Type B pancreatic cell (in vitro differentiated cells): Measurements from ENCODE around the gene GALNT13. TPM values are rescaled to one million over a fixed set of nuclear protein-coding genes. Genes with fewer than 3 reads are reported as not detected.
A peak's percentile ranks its signal among the peaks of the same experiment; 100 is the strongest.

ENCODE experiments used
- DNase-seq: peaks from one replicate; pipeline ENCODE4 v3.0.0; 2021; ENCODE audit warnings: mixed read lengths; ENCODE audit not compliant: unreplicated experiment; ENCODE audit errors: extremely low spot score
- H3K27ac Mint-ChIP-seq: 2 replicates; pipeline ENCODE4 v1.8.0; 2021; ENCODE audit warnings: mild to moderate bottlenecking, mixed read lengths
- H3K27me3 Mint-ChIP-seq: 2 replicates; pipeline ENCODE4 v1.8.0; 2021; ENCODE audit warnings: mixed read lengths
- H3K36me3 Mint-ChIP-seq: 2 replicates; pipeline ENCODE4 v1.8.0; 2021; ENCODE audit warnings: mixed read lengths
- H3K4me1 Mint-ChIP-seq: one replicate; pipeline ENCODE4 v1.8.0; 2021; ENCODE audit warnings: mixed read lengths; ENCODE audit not compliant: unreplicated experiment
- H3K4me3 Mint-ChIP-seq: 2 replicates; pipeline ENCODE4 v1.8.0; 2021; ENCODE audit warnings: mild to moderate bottlenecking, mixed read lengths
- H3K9me3 Mint-ChIP-seq: 2 replicates; pipeline ENCODE4 v1.8.0; 2021; ENCODE audit warnings: mixed read lengths
- total RNA-seq: library from RNA; stranded (reverse); gene quantifications from 2 replicates; pipeline ENCODE4 v1.2.1, GENCODE V29; 2021; ENCODE audit warnings: low replicate concordance
- TF ChIP-seq, protein P1 (sequence below): fragments of 200-600 bp; sonication (generic); conservative IDR thresholded peaks from 2 replicates; pipeline ENCODE4 v1.5.0; 2021; ENCODE audit warnings: antibody characterized with exemption, mild to moderate bottlenecking

GALNT13 gene
- total RNA-seq, 1 donor from 2014 or later = 5.9 TPM

DNA sequence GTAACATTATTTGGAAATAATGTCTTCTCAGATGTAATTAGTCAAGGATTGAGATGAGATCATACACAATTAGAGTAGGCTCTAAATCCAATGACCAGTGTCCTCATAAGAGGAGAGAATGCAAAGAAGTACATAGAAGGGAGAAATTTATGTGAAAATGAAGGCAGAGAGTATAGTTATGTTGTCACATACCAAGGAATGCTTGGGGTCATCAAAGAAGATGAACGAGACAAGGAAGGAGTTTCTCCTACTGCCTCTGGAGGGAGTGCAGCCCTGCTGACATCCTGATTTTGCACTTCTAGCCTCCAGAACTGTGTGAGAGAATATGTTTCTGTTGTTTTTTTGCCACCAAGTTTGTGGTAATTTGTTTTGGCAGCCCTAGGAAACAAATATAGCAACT lies 100.1 kb downstream of the GALNT13 start:
- DNase-seq = no peak
- TF ChIP-seq, protein P1, sequence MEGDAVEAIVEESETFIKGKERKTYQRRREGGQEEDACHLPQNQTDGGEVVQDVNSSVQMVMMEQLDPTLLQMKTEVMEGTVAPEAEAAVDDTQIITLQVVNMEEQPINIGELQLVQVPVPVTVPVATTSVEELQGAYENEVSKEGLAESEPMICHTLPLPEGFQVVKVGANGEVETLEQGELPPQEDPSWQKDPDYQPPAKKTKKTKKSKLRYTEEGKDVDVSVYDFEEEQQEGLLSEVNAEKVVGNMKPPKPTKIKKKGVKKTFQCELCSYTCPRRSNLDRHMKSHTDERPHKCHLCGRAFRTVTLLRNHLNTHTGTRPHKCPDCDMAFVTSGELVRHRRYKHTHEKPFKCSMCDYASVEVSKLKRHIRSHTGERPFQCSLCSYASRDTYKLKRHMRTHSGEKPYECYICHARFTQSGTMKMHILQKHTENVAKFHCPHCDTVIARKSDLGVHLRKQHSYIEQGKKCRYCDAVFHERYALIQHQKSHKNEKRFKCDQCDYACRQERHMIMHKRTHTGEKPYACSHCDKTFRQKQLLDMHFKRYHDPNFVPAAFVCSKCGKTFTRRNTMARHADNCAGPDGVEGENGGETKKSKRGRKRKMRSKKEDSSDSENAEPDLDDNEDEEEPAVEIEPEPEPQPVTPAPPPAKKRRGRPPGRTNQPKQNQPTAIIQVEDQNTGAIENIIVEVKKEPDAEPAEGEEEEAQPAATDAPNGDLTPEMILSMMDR = peak; percentile 26
- H3K27me3 Mint-ChIP-seq = no peaks in the 10 kb centered on the region
- H3K4me1 Mint-ChIP-seq = no peaks in the 10 kb centered on the region
- no peaks in the 10 kb centered on the region for H3K9me3 Mint-ChIP-seq
- H3K27ac Mint-ChIP-seq = no peak overlapping the region
- no peak overlapping the region for H3K4me3 Mint-ChIP-seq
- no peaks in the 10 kb centered on the region for H3K36me3 Mint-ChIP-seq

DNA sequence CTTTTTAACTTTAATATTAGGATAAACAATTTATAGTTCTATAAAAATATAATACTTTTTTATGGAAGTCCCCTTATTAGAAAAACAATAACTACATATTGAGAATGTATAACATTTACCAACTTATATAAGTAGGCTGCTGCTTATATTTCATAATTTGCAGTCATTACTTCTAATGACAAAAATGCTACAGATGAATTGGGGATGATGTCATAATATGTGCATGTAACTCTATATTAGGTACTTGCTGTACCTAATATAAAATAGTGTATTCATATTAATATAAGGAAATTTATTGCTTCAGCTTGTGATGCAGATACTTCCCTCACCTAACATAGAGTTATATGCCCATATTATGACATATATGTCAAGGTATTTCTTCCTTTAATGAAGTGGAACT lies 100.7 kb downstream of the GALNT13 start:
- Mint-ChIP-seq H3K36me3 (no peaks in the 10 kb centered on the region), H3K4me3 (no peak overlapping the region), H3K9me3 (no peaks in the 10 kb centered on the region), H3K27ac (no peak overlapping the region), H3K27me3 (no peaks in the 10 kb centered on the region), H3K4me1 (no peaks in the 10 kb centered on the region)
- TF ChIP-seq, protein P1 = no peak
- no peak for DNase-seq

DNA sequence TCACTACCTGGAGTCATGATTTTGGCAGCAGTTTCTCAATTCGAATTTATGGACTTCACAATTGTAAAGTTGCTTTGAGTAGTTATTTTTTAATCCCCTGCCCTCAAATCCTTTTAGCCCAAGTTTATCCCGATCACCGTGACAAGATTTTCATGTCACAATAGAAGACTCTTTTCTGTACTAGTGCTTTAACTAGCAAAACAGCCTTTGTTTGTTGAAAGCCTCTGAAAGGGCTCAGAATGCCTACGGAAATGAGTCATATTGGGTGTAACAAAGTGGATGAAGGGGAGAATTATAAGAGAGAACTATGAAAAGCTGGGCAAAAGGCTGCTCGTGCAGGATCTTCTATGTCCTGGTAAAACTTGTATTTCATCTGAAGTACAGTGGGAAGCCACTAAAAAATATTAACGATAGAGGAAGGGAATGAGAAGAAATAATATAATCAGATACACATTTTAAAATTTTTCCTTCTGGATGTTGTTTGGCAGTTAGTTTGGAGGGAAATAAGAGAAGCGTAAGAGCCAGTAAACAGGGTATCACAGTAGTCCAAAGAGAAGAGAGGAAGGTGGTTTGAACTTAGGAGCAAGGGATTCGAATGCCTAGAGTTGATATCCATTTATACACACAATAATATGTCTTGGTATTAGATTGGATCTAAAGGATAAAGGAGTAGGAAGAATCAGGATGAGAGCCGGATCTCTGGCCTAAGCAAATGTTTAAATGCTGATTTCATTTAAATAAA lies 114.9 kb downstream of the GALNT13 start:
- no peaks in the 10 kb centered on the region for H3K9me3 Mint-ChIP-seq
- H3K36me3 Mint-ChIP-seq = no peaks in the 10 kb centered on the region
- H3K4me1 Mint-ChIP-seq = no peaks in the 10 kb centered on the region
- H3K27me3 Mint-ChIP-seq = no peaks in the 10 kb centered on the region
- TF ChIP-seq, protein P1 = no peak
- DNase-seq = no peak
- H3K27ac Mint-ChIP-seq = no peak overlapping the region
- no peak overlapping the region for H3K4me3 Mint-ChIP-seq

DNA sequence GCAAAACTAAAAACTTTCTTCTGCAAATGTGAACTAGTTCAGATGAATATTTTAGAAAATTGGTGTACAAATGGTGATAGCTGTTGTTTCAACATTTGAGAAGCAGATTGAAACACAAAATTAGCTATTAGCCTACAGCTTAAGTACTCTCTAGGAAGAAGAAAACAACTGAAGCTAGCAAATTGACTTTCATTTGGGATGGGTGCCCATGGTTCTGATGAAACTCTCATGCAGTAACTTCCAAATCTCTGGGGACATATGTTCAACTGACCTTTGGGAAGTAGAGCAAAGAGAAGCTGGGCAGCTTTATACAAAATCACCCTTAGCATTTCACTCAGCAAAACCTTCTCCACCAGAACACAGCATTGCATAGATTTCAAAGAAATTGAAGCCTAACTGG lies 119.0 kb downstream of the GALNT13 start:
- TF ChIP-seq, protein P1 = no peak
- Mint-ChIP-seq H3K4me1 (no peaks in the 10 kb centered on the region), H3K9me3 (no peaks in the 10 kb centered on the region), H3K27ac (no peak overlapping the region), H3K4me3 (no peak overlapping the region), H3K27me3 (no peaks in the 10 kb centered on the region), H3K36me3 (no peaks in the 10 kb centered on the region)
- no peak for DNase-seq

DNA sequence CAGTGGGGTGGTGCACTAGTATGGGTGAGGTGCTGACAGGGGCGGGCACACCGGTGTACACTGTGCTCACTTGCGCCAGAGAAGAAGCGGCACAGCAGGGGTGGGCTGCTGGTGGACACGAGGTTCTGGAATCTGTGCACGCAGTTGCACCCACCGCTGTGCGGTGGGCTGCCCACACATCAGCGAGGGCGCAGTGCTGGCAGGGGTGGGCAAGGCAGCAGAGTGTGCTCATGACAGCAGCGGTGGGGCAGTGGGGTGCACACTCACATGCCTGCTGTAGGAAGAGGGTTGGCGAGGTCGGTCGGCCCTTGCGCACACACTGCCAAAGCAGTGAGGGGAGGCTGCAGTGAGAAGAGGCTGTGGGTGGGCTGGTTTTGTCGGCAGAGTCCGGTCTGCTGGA lies 141.8 kb downstream of the GALNT13 start:
- Mint-ChIP-seq H3K9me3 (peaks cover 8% of the 10 kb centered on the region), H3K36me3 (peaks cover 2% of the 10 kb centered on the region), H3K4me3 (no peak overlapping the region), H3K27ac (no peak overlapping the region), H3K27me3 (no peaks in the 10 kb centered on the region), H3K4me1 (no peaks in the 10 kb centered on the region)
- TF ChIP-seq, protein P1 = no peak
- no peak for DNase-seq
